Putamen (tissue), 1 donor: ENCODE measurements around the gene PTPRQ.
"Not testable (repeated sequence)": the region's sequence is repeated elsewhere in the genome, so short reads cannot be mapped to it uniquely, and the experiment has no call there.

Experiments used
- DNase-seq: peaks from one replicate; pipeline ENCODE4 v3.0.0-alpha.2; 2016; ENCODE audit warnings: low spot score

PTPRQ gene

GRCh38 chr12:80643961-80644360 is 199.9 kb downstream of the PTPRQ start:
- no peak for DNase-seq

DNA sequence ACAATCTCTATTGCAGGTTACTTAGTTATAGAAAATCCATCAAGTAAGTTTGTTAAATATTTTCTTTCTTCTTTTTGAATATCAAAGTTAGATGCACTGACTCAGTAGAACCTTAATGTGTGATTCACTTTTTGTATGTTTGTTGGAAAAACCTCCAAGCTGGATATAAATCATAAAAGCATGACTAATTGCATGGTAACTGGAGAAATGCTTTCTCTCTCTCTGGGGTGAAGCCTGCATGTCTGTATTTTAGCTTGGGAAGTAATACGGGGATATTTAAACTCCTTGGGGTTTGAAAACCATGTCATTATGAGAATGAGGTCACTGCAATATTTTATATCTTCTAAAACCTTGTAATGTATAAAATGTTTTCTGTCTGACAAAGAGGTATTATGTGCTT is 204.8 kb downstream of the PTPRQ start:
- DNase-seq = no peak

DNA sequence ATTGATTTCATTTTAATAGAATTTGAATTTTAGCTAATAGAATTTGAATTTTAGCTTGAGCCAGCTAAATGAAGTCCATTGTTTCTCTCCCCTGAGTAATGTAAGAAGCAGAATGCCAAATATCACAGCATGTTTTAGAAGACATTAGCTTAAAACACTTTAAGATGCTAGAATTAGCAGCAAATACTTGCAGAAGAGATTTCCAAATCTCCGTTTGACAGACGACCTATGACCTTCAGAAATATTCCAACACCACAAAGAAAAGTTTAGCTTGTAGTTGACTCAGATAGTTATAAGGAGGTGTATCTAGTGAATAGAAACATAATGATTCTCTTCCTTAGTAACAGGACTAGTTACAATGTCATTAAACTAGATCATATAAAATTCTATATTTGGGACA is 211.7 kb downstream of the PTPRQ start:
- DNase-seq = no peak

DNA sequence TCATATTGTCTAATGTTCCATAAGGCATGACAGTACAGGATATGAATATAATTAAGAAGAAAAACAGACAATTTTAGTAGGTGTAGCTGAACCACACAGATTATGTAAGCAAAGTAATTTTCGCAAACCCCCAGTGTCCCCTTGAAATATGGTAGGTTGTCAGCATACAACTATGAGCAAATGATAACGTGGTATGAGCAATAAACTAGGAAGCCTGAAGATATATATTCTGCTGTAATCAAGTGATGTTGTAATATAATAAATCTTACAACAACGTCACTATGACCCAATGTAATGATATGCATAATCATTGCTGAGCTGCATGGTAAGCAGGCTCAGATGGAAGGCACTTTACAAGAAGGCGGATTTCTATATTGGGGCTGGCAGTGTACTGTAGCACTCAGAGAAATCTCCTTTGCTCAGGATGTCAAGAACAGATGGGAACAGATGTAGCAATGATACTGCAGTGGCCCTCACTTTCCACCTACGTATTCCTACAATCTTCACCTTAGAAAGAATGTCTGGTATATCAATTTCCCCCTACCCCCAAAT is 215.6 kb downstream of the PTPRQ start:
- DNase-seq = no peak

DNA sequence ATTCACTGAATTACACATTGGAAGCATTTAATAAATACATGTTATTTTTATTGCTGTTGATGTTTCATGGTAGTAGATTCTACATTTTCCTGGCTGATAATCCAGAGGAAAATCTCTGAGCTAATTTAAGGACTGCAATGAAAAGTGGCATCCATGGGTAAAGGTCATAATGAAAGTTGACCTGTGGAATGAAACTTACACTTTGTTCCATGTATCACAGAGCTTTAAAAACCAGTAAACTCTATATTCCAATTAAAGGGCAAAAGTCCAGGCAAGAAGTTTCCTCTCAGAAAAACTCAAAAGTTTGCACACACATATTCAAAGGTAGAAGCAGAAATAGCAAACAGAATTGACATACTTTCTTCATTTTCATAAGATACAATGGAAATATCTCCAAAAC is 218.6 kb downstream of the PTPRQ start:
- DNase-seq = no peak

DNA sequence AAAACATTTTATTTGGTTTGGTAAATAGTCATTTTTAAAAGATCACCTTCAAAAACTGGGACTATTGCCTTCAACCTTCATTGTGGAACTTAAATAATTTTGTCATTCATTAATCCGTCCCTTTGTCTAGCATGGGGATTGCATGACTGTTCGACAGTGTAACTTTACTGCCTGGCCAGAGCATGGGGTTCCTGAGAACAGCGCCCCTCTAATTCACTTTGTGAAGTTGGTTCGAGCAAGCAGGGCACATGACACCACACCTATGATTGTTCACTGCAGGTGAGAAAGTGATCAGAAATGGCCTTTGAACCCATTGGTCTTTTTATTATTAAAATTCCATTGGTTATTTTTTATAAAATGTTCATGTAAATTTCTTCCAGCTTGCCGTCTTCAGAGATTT is 226.2 kb downstream of the PTPRQ start:
- DNase-seq = no peak

DNA sequence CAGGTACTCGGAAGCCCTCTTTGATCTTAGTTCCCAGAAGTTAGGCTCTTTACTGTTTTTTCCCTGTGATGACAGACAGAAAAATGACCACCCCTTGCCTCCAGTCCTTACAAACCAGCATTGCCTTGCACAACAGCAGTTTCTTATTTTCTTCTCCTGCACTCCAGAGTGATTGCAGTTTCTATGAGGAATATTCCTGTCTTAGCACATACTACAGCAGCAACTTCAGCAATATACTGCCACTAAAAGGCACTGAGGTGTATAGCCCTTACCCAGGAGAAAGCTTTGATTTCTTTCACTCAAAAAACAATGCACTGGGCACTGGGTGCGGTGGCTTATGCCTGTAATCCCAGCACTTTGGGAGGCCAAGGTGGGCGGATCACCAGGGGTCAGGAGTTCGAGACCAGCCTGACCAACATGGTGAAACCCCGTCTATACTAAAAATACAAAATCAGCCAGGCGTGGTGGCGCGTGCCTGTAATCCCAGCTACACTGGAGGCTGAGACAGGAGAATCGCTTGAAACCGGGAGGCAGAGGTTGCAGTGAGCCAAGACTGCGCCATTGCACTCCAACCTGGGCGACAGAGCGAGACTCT is 232.1 kb downstream of the PTPRQ start:
- DNase-seq = not testable (repeated sequence)

DNA sequence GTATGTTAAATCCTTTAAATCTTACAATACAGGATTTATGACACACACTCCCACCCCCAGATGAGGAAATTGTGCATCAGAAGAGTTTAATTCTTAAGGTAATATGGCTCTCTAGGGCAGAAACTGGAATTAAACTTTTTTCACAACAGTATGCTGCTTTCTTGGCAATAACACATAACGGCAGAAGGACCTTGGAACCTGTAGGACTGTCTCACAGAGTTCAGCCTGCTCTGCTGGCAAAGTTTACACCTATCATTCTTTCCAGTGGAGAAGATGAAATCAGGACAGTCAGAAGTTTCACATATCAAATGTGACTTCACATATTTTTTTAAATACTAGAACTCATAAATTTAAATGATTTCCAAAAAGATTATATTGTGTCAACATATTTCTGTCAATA is 232.8 kb downstream of the PTPRQ start:
- DNase-seq = no peak

GRCh38 chr12:80677994-80678393 is 234.0 kb downstream of the PTPRQ start:
- DNase-seq = no peak

- no peak for DNase-seq
Measured at GRCh38 chr12:80679346-80680131, 235.5 kb downstream of the PTPRQ start.

- no peak for DNase-seq
Measured at GRCh38 chr12:80681287-80681686, 237.3 kb downstream of the PTPRQ start.

DNA sequence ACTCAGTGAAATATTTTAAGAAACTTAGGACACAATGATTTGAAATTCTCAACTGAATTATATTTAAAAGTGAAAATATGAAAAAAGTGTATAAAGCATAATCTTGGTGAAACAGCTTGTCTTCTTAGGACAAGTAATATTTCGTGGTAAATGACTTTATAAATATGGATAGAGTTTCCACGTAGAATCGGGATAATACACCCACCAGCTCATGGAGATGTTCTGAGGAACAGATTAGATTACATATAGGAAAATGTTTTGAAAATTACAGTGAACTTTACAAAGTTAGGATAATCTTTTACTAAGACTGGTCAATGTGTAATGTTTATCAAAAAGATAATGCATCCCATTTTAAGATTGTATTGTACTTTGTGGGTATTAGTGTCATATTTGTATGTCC is 237.8 kb downstream of the PTPRQ start:
- no peak for DNase-seq

- no peak for DNase-seq
Measured at GRCh38 chr12:80684077-80684495, 240.1 kb downstream of the PTPRQ start.

- no peak for DNase-seq
Measured at GRCh38 chr12:80690090-80690489, 246.1 kb downstream of the PTPRQ start.

- no peak for DNase-seq
Measured at GRCh38 chr12:80690513-80690912, 246.5 kb downstream of the PTPRQ start.

DNA sequence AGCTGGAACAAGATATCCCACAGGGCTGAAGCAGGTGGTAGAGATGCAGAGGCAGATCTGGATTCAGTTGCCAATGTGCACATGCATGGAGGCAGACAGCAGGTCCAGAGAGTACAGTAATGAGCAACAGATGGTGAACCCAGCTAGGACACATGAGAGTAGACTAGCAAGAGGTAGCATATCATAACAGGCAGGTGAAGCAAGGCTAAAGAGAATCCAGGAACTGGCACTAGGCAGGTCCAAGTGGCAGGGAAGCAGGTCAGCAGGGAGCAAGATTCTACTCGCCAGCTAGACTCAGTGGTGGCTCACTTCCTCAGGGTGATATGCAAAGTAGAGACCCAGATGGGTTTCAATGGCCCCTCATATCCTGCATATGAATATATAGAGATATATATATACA is 248.1 kb downstream of the PTPRQ start:
- DNase-seq = no peak

GRCh38 chr12:80697270-80697887 is 253.3 kb downstream of the PTPRQ start:
- no peak for DNase-seq

- no peak for DNase-seq
Measured at GRCh38 chr12:80698256-80698655, 254.2 kb downstream of the PTPRQ start.

- no peak for DNase-seq
Measured at GRCh38 chr12:80698847-80699542, 255.0 kb downstream of the PTPRQ start.

DNA sequence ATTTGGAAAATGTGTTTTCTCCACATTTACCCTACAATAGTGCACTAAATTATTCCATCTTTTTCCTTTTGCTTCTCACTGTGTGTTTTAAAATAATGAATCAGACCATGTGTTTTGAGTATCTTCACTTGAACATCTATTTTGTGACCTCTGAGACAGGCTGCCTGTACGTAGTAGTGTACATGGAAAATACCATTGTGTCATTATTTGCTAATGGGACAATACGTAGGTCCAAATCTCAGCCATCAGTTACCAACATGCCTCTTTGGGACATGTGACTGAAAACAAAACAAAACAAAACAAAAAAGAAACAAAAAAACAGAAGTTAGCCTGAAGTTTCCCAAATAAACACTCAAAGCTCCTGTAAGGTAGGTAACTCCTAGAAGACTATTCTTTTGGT is 256.3 kb downstream of the PTPRQ start:
- no peak for DNase-seq

GRCh38 chr12:80701388-80701787 is 257.4 kb downstream of the PTPRQ start:
- no peak for DNase-seq
